NK-92 treated with Interleukin-12 subunit alpha and Interleukin-12 subunit beta, amount 100 ng/mL, for 24 hours (cell line): ENCODE measurements around the gene C22orf31.

Experiments used
- DNase-seq: peaks from one replicate; lab custom pipeline; 2025; lab: John Stamatoyannopoulos, UW

The C22orf31 gene

DNA sequence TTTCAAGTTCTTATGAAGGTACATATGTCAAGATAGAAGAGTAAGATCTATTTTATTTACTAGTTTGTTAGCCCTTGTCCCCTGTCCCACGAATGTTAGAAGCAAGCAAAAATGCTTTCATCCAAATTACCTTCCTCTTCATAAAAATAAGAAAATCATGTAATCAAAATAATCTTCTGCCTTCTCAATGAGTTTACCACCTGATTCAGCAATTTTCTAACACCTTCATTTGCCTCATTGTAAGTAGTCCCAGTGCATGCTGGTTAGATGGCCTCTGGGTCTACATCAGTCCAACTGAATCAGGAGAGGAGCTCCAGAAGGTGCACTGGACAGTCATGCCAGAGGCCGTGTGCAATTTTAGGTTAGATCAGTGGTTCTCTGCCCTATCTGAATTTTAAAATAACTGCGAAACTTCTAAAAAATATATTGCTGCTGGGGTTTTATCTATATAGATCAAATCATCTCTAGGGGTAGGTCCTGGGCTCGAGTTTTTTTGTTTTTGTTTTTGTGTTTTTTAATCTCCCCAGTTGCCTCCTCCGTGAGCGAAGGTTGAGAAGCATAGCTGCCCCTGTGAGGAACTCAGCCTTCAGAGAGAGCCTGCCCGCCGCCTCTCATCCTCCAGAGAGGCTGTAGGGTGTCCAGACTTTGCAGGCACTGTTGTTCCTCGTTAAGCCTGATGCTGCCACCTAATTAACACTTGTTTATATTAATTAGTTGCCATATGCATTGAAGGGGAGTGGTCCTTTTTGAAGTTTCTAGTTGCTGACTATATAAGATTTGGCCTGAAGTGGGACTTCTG, 32.2 kb downstream of the C22orf31 start:
- DNase-seq, result no peak

DNA sequence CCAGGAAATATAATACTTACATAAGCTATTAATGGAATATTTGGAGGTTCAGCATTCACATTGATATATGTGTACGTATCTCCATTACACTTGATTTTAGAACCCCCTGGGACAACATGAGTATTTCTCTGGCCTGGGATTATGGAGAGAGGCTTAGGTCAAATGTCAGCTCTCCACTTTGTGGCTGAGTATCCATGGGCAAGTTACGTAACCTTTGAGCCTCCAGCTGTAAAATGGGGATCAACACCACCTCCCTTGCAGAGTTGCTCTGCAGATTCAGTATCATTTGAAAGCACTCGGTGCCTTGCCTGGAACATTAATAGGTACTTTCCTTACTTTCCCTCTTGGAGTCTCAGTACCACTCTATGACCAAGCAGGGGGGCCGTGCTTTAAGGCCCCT, 33.2 kb downstream of the C22orf31 start:
- no peak for DNase-seq

DNA sequence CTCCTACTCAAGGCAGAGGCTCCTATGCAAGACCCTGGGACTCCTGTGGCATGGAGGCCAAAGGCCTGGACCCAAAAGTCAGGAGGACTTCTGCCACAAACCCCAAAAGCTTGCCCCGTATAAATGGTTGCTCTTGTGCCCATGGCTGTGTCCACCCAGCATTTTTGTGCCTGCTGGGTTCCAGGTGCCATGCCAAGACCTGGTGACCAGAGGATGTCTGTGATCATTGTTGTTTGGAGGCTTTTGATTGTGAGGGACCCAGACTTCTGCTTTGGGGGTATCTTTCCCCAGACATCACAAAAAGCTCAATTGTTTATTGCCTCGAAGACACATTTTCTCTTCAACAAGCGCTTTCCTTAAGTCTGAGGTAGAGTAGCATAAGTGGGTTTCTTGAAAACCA, 35.1 kb downstream of the C22orf31 start:
- no peak for DNase-seq

DNA sequence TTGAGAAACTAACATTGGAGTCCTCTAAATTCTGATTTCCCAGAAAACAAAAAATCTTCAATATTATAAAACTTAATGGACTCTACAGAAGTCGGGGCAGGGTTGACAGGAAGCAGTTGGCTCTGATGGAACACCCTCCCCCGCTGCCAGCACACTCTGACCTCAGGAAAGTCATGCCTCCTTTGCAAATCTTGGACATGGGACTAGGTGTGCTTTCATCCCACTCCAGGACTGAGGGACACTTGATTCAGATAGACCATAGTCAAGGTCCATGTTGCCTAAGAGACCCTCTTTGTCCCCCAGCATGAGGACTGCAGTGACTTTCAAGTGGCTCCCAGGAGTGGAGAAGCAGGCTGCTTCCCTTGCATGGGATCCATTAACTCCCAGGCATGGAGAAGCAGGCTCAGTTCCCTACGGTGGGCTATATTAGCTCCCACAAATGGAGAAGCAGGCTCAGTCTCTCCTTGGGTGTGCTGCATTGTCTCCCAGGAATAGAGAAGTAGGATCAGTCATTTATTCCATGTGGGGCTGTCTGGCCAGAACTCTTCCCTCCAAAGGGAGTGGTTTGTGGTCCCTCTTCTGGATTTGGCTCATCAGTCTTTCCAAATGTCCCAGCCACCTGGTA, 38.3 kb downstream of the C22orf31 start:
- no peak for DNase-seq

DNA sequence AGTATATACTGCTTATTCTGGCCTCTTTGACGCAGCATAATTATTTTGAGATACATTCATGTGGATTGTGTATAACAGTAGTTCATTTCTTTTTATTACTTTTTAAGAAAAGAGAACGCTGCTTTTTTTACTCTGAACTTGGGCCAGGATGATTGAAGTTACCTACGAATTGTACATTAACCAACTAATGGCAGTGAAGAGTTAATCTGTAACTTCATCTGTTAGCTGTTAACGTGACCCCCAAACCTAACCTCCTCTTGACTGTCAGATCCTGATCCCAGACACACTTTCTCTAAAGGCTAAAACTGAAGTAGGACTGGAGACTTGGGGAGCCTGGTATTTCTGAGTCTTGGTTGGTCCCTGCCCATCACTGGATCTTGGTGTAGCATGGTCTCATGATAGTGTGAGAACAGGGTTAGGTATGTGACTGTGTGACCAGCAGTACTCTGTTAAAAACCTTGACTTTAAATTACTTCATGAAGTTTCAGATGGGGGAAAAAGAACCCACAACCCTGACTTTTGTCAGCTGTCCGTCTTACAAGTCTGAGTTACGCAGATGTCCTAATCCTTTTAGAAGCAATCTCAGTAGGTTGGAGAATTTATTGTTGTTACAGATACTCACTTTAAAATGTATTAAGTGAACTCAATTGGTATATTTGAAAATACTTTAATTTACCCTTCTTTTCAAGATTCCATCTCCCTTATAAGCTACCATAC, 39.4 kb downstream of the C22orf31 start:
- no peak for DNase-seq

DNA sequence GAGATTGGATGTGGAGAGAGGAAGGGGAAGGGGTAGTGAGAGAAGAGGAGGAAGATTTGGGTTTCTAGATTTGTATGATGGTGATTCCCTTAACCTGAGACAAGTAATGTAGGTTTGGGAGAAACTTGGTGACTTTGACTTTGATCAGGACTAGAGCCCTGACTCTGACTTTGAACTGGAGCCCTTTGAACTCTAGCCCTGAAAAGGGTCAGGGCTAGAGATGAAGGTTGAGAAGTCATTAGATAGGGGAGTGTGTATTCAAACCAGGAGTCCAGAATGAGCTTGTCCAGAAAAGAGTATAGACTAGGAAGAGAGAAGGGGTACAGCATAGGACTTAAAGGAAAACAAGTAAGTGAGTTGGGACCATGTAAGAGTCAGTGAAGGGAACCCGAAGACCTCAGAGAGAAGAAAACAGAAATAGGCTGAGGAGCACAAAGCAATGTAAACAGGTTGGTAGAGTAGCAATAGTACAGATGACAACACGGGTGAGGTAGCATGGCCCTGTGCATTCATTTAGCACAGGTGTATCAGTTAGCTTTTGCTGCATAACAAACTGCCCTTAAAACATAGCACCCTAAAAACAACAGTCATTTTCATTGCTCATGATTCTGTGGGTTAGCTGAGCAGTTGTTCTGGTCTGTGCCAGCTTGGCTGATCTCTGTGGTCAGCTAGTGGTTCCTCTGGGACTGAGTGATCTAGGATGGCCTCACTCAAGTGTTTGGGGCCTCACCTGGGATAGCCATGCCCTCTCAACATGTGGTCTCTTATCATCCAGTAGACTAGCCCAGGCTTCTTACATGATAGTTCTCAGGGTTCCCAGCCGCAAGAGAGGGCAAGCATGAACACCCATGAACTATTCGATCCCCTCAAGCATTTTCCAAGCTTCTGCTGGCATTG, 43.1 kb downstream of the C22orf31 start:
- no peak for DNase-seq

DNA sequence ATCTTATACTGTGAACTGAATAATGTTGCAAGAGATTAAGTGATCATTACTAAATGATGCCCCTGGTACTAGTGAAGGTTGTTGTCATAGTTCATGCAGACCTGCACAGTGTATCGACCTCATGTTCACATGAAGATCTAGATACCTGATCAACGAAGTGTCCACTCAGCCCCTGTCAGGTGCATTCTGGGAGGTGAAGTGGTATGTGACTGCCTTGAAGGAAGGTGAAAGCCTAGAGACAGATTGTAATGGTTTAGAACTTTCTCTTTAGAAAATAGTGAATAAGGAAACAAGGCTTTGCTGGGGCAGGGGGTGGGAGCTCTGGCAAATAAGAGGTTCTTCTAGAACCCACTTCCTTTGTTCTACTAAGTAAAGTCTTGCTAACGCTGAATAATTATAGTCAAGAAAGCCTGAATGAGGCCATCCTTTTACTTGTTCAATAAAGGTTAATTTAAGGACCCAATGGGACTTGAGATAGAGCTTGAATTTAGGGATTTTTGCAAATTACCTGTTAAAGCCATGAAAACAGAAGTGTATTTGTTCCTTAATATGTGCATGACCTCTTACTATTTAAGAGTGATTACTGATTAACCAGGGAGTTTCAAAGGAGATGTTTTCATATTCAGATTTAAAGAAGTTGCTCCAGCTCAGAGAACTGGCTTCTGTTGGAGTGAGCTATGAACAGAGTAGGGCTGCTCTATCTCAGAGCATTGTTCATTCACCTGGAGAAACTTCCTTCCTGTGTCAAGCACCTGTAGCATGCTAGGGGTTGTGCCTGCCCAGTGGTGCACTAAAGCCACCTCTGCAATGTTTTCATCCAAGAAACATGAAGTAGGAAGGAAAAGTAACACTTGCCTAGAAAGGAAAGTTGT, 45.3 kb downstream of the C22orf31 start:
- DNase-seq, result no peak

DNA sequence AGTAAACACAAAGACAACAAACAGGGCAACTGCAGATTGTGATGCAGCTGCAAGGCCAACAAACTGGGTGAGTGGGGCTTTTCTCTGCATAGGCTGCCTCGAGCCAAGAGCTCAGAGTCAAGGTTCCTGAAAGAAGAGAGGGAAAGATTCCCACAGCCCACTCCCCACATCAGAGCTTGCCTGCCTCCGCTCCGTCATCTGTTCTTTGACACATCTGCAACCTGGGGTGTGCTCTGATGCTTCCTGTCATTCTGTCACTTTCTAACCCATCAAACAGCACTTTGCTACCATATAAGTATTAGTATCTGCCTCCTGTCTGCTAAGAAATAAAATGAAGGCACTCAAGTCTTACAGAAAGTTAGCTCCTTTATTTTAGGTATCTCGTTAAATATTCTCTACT, 46.9 kb downstream of the C22orf31 start:
- no peak for DNase-seq

DNA sequence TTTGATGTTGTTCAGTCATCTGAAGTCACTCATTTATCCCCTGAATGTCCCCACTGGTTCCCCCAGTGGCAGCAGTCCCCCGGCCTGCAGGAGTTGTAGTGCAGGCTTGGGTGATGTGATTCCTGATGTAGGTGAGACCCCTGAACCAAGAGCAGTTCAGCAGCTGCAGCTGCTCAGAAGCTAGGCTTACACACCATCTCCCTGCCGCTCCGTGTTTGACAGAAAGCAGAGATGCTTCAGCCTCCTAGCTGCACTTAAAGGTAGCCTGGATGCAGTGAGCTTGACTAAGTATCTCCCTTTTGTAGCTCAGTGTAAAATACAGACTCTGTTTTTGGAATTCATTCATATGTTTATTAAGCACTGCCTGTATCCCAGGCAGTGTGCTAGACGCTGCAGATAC, 47.3 kb downstream of the C22orf31 start:
- no peak for DNase-seq

DNA sequence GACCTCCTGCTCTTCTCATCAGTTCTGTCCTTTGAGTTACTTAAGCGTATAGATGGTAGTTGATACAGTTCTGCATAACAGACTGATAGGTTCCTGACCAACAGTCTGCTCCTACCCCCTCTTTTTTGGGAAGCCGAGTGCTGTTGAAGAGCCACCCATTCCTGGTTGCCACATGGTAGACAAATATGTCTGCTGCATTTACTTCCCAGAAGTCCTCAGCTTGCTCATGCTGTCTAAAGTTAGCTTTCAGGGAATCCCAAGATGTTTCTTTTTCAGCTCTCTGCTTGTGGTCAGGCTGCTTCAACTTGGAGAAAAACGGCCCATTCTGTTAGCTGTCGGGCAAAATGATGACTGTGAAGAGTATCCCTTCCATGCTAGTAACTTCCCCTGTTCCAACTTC, 48.7 kb downstream of the C22orf31 start:
- no peak for DNase-seq

DNA sequence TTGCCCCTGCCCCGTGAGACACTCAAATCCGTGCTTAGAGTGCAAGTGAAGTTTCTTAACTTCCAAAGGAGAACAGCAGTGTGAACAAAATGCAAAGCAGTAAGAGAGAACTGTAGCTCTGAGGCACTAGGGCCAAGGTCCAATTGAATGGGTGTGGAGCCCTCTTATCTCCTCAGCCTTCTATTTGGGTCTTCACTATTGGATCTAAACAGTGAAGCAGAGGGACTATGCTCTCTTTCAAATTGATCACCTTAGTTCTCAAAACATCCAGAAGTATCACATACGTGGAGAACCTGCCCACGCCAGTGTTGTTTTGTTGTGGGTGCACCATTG, 49.6 kb downstream of the C22orf31 start:
- no peak for DNase-seq

DNA sequence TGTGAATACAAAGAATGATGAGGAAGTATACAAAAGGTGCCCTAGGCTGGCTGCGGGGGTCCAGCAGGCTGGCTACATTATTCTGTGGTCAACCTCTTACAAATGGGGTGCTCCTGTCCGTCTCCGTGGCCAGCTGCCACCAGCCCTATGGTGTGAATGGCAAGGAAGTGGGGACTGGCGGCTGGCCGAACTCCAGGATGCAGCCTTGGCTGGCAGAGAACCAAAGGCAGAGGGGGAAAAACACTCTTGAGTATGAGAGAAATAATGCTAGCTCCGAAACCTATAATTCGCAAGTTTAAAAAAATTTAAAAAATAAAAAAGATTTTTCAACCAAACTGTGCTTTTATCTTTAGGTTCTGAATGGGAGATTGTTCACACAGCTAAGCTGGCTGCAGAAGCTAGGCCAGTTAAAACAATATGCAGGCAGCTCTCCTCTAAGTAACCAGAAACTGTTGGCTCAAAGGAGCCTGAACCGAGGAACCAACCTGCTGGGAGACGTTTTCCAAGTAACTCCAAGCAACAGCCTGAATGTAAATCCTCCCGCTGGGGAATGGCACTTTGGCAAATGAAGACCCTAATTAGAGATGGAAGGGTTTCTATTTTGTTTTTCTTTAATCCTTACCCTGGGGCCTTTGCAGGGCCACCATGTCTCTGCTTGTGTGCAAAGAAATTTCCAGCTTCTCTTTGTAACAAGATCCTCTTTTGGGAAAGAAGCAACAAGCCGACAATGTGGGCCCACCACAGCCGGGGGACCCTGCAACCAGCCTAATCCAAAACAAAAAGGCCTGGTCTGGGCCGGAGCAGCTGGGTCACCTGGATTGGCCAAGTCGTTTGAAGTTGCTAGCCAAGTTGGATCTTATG, 50.2 kb downstream of the C22orf31 start:
- DNase-seq, result no peak

DNA sequence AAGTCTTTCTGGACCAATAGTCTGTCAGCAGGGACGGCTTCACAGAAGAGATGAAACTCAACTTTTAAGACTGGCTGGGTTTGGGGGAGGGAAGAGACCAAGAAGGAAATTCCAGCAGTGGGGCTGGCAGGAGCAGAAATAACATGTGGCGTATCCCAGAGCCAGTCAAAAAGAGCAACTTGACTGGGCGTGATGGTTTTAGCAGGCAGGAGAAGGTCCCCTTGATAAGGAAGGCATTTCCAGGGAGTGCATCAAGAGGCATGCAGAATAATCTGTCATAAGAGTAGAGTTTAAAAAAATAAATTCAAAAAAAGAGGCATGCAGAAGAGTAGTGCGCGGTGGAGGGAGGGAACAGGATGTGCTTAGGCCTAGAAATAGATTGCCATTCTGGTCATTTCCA, 52.5 kb downstream of the C22orf31 start:
- DNase-seq, result no peak
